Ishikawa (cell line): Measurements from ENCODE around the gene RPRD1B.

ENCODE experiments used
- CEBPB ChIP-seq: IDR thresholded peaks from 2 replicates; pipeline ENCODE4 v1.6.1; 2012
- CREB1 ChIP-seq: IDR thresholded peaks from 2 replicates; pipeline ENCODE4 v1.6.1; 2012; ENCODE audit warnings: low read depth
- EGR1 ChIP-seq: IDR thresholded peaks from 2 replicates; pipeline ENCODE4 v1.6.1; 2012
- EP300 ChIP-seq: IDR thresholded peaks from 2 replicates; pipeline ENCODE4 v1.6.1; 2012; ENCODE audit warnings: borderline replicate concordance
- FOXM1 ChIP-seq: IDR thresholded peaks from 2 replicates; pipeline ENCODE4 v1.6.1; 2012; ENCODE audit warnings: low read depth, borderline replicate concordance
- NFIC ChIP-seq: IDR thresholded peaks from 2 replicates; pipeline ENCODE4 v1.6.1; 2012
- RAD21 ChIP-seq: IDR thresholded peaks from 2 replicates; pipeline ENCODE4 v1.6.1; 2012; ENCODE audit warnings: low read depth
- REST ChIP-seq: IDR thresholded peaks from 2 replicates; pipeline ENCODE4 v1.6.1; 2012; ENCODE audit warnings: low read depth, mild to moderate bottlenecking
- TAF1 ChIP-seq: IDR thresholded peaks from 2 replicates; pipeline ENCODE4 v1.6.1; 2012; ENCODE audit warnings: low read depth, mild to moderate bottlenecking
- TCF12 ChIP-seq: IDR thresholded peaks from 2 replicates; pipeline ENCODE4 v1.6.1; 2012; ENCODE audit warnings: low read depth
- TEAD4 ChIP-seq: IDR thresholded peaks from 2 replicates; pipeline ENCODE4 v1.6.1; 2012
- USF1 ChIP-seq: IDR thresholded peaks from 2 replicates; pipeline ENCODE4 v1.6.1; 2012
- YY1 ChIP-seq: IDR thresholded peaks from 2 replicates; pipeline ENCODE4 v1.6.1; 2012; ENCODE audit warnings: low read depth
- ZBTB7A ChIP-seq: IDR thresholded peaks from 2 replicates; pipeline ENCODE4 v1.6.1; 2012; ENCODE audit warnings: low read depth
- TF ChIP-seq, protein P1 (sequence below): IDR thresholded peaks from 2 replicates; pipeline ENCODE4 v1.6.1; 2012

Gene RPRD1B

GRCh38 chr20:38092260-38092857 is 58.8 kb downstream of the RPRD1B start:
- TF ChIP-seq ZBTB7A, result no peak
- no peak for TF ChIP-seq RAD21
- no peak for TF ChIP-seq CEBPB
- TF ChIP-seq USF1, result no peak
- no peak for TF ChIP-seq TEAD4
- no peak for TF ChIP-seq YY1
- no peak for TF ChIP-seq NFIC
- TF ChIP-seq FOXM1, result no peak
- TF ChIP-seq CREB1, result no peak

- TF ChIP-seq EGR1 (no peak), NFIC (no peak), REST (no peak), CREB1 (no peak)
These were observed 59.4 kb downstream of the RPRD1B start for GRCh38 chr20:38092915-38093314.

DNA sequence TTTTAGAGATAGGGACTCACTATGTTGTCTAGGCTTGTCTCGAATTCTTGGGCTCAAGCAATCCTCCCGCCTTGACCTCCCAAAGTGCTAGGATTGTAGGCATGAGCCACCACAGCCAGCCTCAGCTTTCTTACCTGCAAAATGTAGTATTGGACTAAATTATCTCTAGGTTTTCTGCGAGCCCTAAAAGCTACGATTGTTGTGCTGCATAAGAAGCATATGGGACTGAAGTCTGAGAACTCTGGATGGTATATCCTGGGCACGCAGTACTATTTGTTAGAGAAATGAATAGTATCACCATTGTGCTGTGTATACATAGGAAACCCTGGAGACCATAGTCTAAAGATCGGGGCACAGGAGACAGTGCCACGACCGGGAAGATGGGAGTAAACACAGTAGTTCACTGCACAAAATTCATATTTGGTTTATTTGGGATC is 60.1 kb downstream of the RPRD1B start:
- TF ChIP-seq, protein P1, sequence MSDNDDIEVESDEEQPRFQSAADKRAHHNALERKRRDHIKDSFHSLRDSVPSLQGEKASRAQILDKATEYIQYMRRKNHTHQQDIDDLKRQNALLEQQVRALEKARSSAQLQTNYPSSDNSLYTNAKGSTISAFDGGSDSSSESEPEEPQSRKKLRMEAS, result no peak
- TF ChIP-seq TEAD4 (no peak), EP300 (no peak), EGR1 (no peak)

DNA sequence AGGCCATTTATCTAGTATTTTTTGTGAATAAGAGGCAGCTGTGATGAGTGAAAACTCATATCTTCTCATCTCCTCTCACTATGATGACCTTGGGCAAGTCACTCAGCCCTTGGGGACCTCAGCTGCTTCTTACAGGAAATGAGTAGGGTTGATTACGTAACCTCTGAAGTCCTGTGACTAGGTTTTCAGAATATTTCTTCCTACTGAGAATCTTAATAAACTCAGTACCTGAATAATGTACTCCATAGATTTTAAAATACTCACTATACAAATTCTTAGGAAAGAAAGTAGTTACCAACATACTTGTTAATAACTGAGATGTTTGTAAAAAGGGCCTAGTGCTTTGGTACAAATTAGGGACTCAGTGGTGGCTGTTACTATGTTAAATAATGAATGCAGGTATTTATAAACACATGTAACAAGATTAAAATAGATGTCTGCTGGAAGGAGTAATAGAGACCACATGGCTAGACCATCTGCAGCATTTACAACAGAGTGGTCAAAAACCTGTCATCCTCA is 60.9 kb downstream of the RPRD1B start:
- TF ChIP-seq TEAD4 (no peak), CEBPB (peak; percentile 78)

DNA sequence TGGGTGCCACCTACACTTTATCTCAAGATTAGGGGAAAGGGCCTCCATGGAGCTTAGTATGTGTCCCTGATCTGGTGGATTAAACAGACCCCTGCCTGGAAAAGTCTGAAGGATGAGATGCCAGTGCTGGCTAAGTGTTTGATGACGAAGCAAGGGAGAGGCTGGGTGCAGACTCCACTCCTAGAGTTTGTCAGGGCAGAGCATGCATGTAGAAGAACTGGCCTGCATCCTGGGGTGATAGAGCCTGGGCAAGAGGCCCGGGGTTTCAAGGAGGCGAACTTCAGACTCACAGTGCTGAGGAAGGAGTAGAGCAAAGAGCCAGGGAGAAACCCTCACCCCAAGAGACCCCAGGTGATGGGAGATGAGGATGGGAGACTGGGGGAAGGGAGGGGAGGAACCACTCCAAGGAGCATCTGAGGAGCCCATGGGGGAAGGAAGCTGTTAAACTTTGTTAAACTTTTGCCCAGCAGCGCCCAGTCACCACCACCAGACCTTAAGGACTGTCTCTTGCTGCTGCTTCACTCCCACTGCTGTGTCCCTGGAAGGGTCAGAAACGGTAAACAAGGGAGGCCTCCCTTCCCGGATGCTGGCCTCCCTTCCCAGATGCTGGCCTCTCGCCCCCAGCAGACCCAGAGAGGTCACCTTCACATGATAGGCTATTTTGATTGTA is 61.6 kb downstream of the RPRD1B start:
- TF ChIP-seq RAD21 (no peak), CREB1 (no peak), REST (no peak), FOXM1 (no peak), EP300 (no peak), TCF12 (no peak), ZBTB7A (no peak), YY1 (no peak), TEAD4 (no peak), USF1 (no peak), NFIC (no peak), CEBPB (no peak), TAF1 (no peak), EGR1 (no peak)
- TF ChIP-seq, protein P1, result no peak

- TF ChIP-seq TAF1, result no peak
- no peak for TF ChIP-seq CREB1
- no peak for TF ChIP-seq FOXM1
- no peak for TF ChIP-seq YY1
- no peak for TF ChIP-seq EGR1
- TF ChIP-seq, protein P1, result no peak
These were observed 65.4 kb downstream of the RPRD1B start for GRCh38 chr20:38098952-38099351.
